ENCODE data around the gene TNS2. TPM values are rescaled to one million over a fixed set of nuclear protein-coding genes. Genes with fewer than 3 reads are reported as not detected.
A peak's percentile ranks its signal among the peaks of the same experiment; 100 is the strongest.

Gene TNS2
- total and polyA plus RNA-seq, 2 of the 13 experiments (the other 11 are each of a cell fraction or from before 2014, with no cell fraction given): 8.9 to 20.4 TPM

GRCh38 chr12:53051058-53051880, 1.4 kb downstream of the TNS2 start (continued):
- TF ChIP-seq, protein P1, sequence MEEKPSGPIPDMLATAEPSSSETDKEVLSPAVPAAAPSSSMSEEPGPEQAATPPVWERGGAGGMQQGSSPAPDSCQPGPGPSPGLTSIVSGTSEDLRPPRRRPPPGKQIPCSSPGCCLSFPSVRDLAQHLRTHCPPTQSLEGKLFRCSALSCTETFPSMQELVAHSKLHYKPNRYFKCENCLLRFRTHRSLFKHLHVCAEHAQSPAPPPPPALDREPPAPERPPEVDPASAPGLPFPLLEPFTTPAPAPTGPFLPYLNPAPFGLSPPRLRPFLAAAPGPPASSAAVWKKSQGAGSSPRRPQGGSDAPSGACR (CRISPR knock-in tag; IDR thresholded peaks at IDR 0.05): peak; percentile 79; the same call in 1 of the 2 replicates
- TF ChIP-seq ZNF646 (CRISPR knock-in tag; IDR thresholded peaks at IDR 0.05) (no peak; the same call in 1 of the 2 replicates), KDM5B (CRISPR knock-in tag; IDR thresholded peaks at IDR 0.05; ENCODE audit: borderline replicate concordance) (peak; percentile 43; the same call in 1 of the 2 replicates), EEA1 (CRISPR knock-in tag; IDR thresholded peaks at IDR 0.05; ENCODE audit: borderline replicate concordance) (0 out of 2 replicates have a peak, but pooled peaks have one; percentile 17), HDAC1 (CRISPR knock-in tag; IDR thresholded peaks at IDR 0.05) (peak; percentile 62; the same call in 1 of the 2 replicates), ZNF703 (CRISPR knock-in tag; IDR thresholded peaks at IDR 0.05; ENCODE audit: borderline replicate concordance) (no peak), RBAK (CRISPR knock-in tag; IDR thresholded peaks at IDR 0.05) (0 out of 2 replicates have a peak, but pooled peaks have one; percentile 17), HIVEP1 (CRISPR knock-in tag; IDR thresholded peaks at IDR 0.05) (peak; percentile 58; the same call in 1 of the 2 replicates), SKI (IDR thresholded peaks at IDR 0.05; ENCODE audit: partially characterized antibody) (peak; percentile 7), SP4 (CRISPR knock-in tag; IDR thresholded peaks at IDR 0.05) (no peak), KLF6 (CRISPR knock-in tag; IDR thresholded peaks at IDR 0.05) (peak; percentile 79; the same call in 1 of the 2 replicates)
- TF ChIP-seq, protein P2, sequence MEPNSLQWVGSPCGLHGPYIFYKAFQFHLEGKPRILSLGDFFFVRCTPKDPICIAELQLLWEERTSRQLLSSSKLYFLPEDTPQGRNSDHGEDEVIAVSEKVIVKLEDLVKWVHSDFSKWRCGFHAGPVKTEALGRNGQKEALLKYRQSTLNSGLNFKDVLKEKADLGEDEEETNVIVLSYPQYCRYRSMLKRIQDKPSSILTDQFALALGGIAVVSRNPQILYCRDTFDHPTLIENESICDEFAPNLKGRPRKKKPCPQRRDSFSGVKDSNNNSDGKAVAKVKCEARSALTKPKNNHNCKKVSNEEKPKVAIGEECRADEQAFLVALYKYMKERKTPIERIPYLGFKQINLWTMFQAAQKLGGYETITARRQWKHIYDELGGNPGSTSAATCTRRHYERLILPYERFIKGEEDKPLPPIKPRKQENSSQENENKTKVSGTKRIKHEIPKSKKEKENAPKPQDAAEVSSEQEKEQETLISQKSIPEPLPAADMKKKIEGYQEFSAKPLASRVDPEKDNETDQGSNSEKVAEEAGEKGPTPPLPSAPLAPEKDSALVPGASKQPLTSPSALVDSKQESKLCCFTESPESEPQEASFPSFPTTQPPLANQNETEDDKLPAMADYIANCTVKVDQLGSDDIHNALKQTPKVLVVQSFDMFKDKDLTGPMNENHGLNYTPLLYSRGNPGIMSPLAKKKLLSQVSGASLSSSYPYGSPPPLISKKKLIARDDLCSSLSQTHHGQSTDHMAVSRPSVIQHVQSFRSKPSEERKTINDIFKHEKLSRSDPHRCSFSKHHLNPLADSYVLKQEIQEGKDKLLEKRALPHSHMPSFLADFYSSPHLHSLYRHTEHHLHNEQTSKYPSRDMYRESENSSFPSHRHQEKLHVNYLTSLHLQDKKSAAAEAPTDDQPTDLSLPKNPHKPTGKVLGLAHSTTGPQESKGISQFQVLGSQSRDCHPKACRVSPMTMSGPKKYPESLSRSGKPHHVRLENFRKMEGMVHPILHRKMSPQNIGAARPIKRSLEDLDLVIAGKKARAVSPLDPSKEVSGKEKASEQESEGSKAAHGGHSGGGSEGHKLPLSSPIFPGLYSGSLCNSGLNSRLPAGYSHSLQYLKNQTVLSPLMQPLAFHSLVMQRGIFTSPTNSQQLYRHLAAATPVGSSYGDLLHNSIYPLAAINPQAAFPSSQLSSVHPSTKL (CRISPR knock-in tag; IDR thresholded peaks at IDR 0.05): peak; percentile 59; the same call in 1 of the 2 replicates
- TF ChIP-seq, protein P3, sequence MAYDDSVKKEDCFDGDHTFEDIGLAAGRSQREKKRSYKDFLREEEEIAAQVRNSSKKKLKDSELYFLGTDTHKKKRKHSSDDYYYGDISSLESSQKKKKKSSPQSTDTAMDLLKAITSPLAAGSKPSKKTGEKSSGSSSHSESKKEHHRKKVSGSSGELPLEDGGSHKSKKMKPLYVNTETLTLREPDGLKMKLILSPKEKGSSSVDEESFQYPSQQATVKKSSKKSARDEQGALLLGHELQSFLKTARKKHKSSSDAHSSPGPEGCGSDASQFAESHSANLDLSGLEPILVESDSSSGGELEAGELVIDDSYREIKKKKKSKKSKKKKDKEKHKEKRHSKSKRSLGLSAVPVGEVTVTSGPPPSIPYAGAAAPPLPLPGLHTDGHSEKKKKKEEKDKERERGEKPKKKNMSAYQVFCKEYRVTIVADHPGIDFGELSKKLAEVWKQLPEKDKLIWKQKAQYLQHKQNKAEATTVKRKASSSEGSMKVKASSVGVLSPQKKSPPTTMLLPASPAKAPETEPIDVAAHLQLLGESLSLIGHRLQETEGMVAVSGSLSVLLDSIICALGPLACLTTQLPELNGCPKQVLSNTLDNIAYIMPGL (CRISPR knock-in tag; IDR thresholded peaks at IDR 0.05; ENCODE audit: borderline replicate concordance in 1 of 2, low read depth in 1 of 2): peak in 1 of 2 experiments; percentile 40; a peak in 2 of 4 replicates

Data from HepG2 (cell line).